Trophoblast cell (in vitro differentiated cells and primary cell): ENCODE data around the gene C3orf62.

Experiments used
- DNase-seq, 2 donors: peaks; one replicate each; pipeline ENCODE4 v3.0.0-alpha.2; 2016
- H2AFZ ChIP-seq: 2 replicates; pipeline ENCODE4 v1.6.1; 2013; ENCODE audit warnings: low read length, moderate library complexity, mild to moderate bottlenecking; ENCODE audit not compliant: insufficient read depth, poor library complexity
- H2AK5ac ChIP-seq: 2 replicates; pipeline ENCODE4 v1.6.1; 2013; ENCODE audit warnings: mild to moderate bottlenecking, low read length
- H2BK120ac ChIP-seq: 2 replicates; pipeline ENCODE4 v1.6.1; 2013; ENCODE audit warnings: low read length, mild to moderate bottlenecking, moderate library complexity; ENCODE audit not compliant: insufficient read depth, poor library complexity
- H2BK12ac ChIP-seq: 2 replicates; pipeline ENCODE4 v1.6.1; 2013; ENCODE audit warnings: mild to moderate bottlenecking, low read length, moderate library complexity
- H2BK5ac ChIP-seq: 2 replicates; pipeline ENCODE4 v1.6.1; 2013; ENCODE audit warnings: low read length, low read depth, moderate library complexity, mild to moderate bottlenecking; ENCODE audit not compliant: poor library complexity
- H3K14ac ChIP-seq: 2 replicates; pipeline ENCODE4 v1.6.1; 2013; ENCODE audit warnings: mild to moderate bottlenecking, low read length
- H3K18ac ChIP-seq: 2 replicates; pipeline ENCODE4 v1.6.1; 2013; ENCODE audit warnings: mild to moderate bottlenecking, low read length
- H3K23ac ChIP-seq: 2 replicates; pipeline ENCODE4 v1.6.1; 2013; ENCODE audit warnings: low read length
- H3K27ac ChIP-seq: 2 replicates; pipeline ENCODE4 v1.5.1; 2013; ENCODE audit warnings: low read depth, mild to moderate bottlenecking, inconsistent platforms, low read length, moderate library complexity
- H3K27me3 ChIP-seq: 2 replicates; pipeline ENCODE4 v1.6.1; 2013; ENCODE audit warnings: inconsistent platforms, mild to moderate bottlenecking, low read length, moderate library complexity; ENCODE audit not compliant: insufficient read depth
- H3K36me3 ChIP-seq, 2 experiments: 1 replicate in 1 of 2; 2 replicates in 1 of 2; pipeline ENCODE4 v1.6.1; 2013; ENCODE audit warnings: low read length in 2 of 2, mild to moderate bottlenecking in 2 of 2, moderate library complexity in 1 of 2; ENCODE audit not compliant: insufficient read depth in 2 of 2, control insufficient read depth in 1 of 2
- H3K4ac ChIP-seq: 2 replicates; pipeline ENCODE4 v1.6.1; 2013; ENCODE audit warnings: low read depth, mild to moderate bottlenecking, low read length, moderate library complexity
- H3K4me1 ChIP-seq, 2 experiments: 1 replicate in 1 of 2; 2 replicates in 1 of 2; pipeline ENCODE4 v1.6.1; 2013; ENCODE audit warnings: low read length in 2 of 2, mild to moderate bottlenecking in 2 of 2, moderate library complexity in 1 of 2; ENCODE audit not compliant: insufficient read depth in 2 of 2, control insufficient read depth in 1 of 2
- H3K4me2 ChIP-seq: 2 replicates; pipeline ENCODE4 v1.6.1; 2013; ENCODE audit warnings: inconsistent platforms, mild to moderate bottlenecking, low read length, moderate library complexity
- H3K4me3 ChIP-seq: 2 replicates; pipeline ENCODE4 v1.5.1; 2013; ENCODE audit warnings: mild to moderate bottlenecking, low read depth, low read length, inconsistent platforms
- H3K79me1 ChIP-seq: one replicate; pipeline ENCODE4 v1.6.1; 2013; ENCODE audit warnings: low read length
- H3K79me2 ChIP-seq: 2 replicates; pipeline ENCODE4 v1.6.1; 2013; ENCODE audit warnings: low read length, mild to moderate bottlenecking; ENCODE audit not compliant: control insufficient read depth, insufficient read depth, poor library complexity
- H3K9ac ChIP-seq: 2 replicates; pipeline ENCODE4 v1.6.1; 2013; ENCODE audit warnings: mild to moderate bottlenecking, low read length
- H3K9me3 ChIP-seq: 2 replicates; pipeline ENCODE4 v1.6.1; 2013; ENCODE audit warnings: low read depth, mild to moderate bottlenecking, control low read depth, inconsistent platforms, low read length; ENCODE audit not compliant: insufficient read depth
- H4K12ac ChIP-seq: 2 replicates; pipeline ENCODE4 v1.6.1; 2013; ENCODE audit warnings: low read depth, mild to moderate bottlenecking, low read length, moderate library complexity
- H4K8ac ChIP-seq: 2 replicates; pipeline ENCODE4 v1.6.1; 2013; ENCODE audit warnings: low read depth, mild to moderate bottlenecking, low read length, moderate library complexity
- H4K91ac ChIP-seq: one replicate; pipeline ENCODE4 v1.6.1; 2013; ENCODE audit warnings: low read depth, mild to moderate bottlenecking, low read length, moderate library complexity
- WGBS: extraction: QIAGEN DNeasy Blood & Tissue Kit; methylation state at CpG from one replicate; pipeline ENCODE4 v1.1.7; 2013; ENCODE audit warnings: missing lambda C conversion rate; ENCODE audit not compliant: insufficient read length, insufficient coverage; ENCODE audit errors: extremely low coverage; 5-methylcytosine and 5-hydroxymethylcytosine counted together

C3orf62 gene

DNA sequence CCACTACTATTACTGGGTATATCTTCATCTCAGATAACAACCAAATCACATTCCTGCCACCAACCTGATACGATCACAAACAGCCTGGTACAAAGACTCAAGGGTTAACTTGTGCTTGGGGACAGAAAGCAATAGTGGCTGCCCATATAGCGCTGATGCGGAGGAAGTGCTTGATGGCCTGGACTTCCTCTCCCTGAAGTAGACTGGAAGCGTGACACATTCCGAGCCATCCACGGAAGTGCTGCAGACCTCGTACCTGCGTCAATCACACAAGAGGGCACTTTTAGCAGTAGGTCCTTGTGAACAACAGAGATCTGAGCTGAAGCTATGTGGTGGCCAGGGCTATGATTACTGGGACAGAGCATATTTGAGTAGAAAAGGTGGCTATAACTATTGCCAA, 17.3 kb upstream of the C3orf62 start:
- no peak overlapping the region for H3K9ac ChIP-seq
- H3K4ac ChIP-seq = no peak overlapping the region
- no peak overlapping the region for H2AK5ac ChIP-seq
- H3K27ac ChIP-seq = no peak overlapping the region
- no peak overlapping the region for H2BK120ac ChIP-seq
- H3K4me2 ChIP-seq = no peak overlapping the region
- no peak overlapping the region for H4K8ac ChIP-seq
- H2BK12ac ChIP-seq = no peak overlapping the region
- no peaks in the 10 kb centered on the region for H3K9me3 ChIP-seq
- H3K79me2 ChIP-seq = no peaks in the 10 kb centered on the region
- no CpG with 5 or more reads among the region's 8 CpGs for WGBS
- no peak overlapping the region for H3K18ac ChIP-seq
- no peak overlapping the region for H2BK5ac ChIP-seq
- H3K36me3 ChIP-seq = peaks cover 53 to 69% of the 10 kb centered on the region in 2 experiments
- H4K12ac ChIP-seq = no peak overlapping the region
- no peak for DNase-seq
- H4K91ac ChIP-seq = no peak overlapping the region
- H3K14ac ChIP-seq = no peak overlapping the region
- H3K4me1 ChIP-seq = no peaks in the 10 kb centered on the region
- no peak overlapping the region for H3K23ac ChIP-seq
- no peak overlapping the region for H2AFZ ChIP-seq
- H3K79me1 ChIP-seq = no peaks in the 10 kb centered on the region
- no peak overlapping the region for H3K4me3 ChIP-seq
- no peaks in the 10 kb centered on the region for H3K27me3 ChIP-seq

DNA sequence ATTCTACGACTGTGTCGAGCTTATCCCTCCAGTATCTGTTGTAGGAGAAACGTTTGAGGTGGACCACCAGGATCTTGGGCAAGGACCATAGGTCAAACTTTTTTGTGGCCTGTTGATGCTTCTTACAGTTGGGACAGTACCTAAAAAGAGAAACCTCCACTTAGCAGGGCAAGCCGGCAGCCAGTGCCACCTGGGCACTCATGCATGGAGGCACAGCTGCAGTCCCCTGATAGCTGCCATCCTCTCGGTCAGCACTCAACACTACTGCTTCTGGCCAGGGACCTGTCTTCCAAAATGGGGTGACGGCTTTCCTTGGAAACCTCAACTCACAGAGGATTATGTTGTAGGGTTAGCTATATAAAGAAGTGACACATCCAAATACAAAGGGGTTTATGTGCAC, 7.0 kb upstream of the C3orf62 start:
- no peak for DNase-seq
- Histone ChIP-seq H3K18ac (no peak overlapping the region), H2AK5ac (no peak overlapping the region), H2BK5ac (no peak overlapping the region), H3K27me3 (no peaks in the 10 kb centered on the region), H2BK12ac (no peak overlapping the region), H2BK120ac (no peak overlapping the region), H3K27ac (no peak overlapping the region), H3K4me2 (no peak overlapping the region), H3K4me1 (no peaks in the 10 kb centered on the region), H3K9ac (no peak overlapping the region), H3K4ac (no peak overlapping the region), H4K91ac (no peak overlapping the region), H3K9me3 (peaks cover 3% of the 10 kb centered on the region), H3K14ac (no peak overlapping the region), H3K4me3 (no peak overlapping the region), H3K36me3 (peaks cover 44 to 61% of the 10 kb centered on the region in 2 experiments), H3K23ac (no peak overlapping the region), H4K8ac (no peak overlapping the region), H3K79me2 (no peaks in the 10 kb centered on the region), H3K79me1 (no peaks in the 10 kb centered on the region), H2AFZ (no peak overlapping the region), H4K12ac (no peak overlapping the region)
- no CpG with 5 or more reads among the region's 6 CpGs for WGBS

- no peak overlapping the region for H3K4me3 ChIP-seq
- H3K9me3 ChIP-seq = peaks cover 5% of the 10 kb centered on the region
- peaks cover 36 to 37% of the 10 kb centered on the region in 2 experiments for H3K36me3 ChIP-seq
- H3K79me2 ChIP-seq = no peaks in the 10 kb centered on the region
- H4K8ac ChIP-seq = no peak overlapping the region
- no peak overlapping the region for H3K4ac ChIP-seq
- H3K79me1 ChIP-seq = peaks cover 4% of the 10 kb centered on the region
- no peak overlapping the region for H2BK5ac ChIP-seq
- no peaks in the 10 kb centered on the region for H3K27me3 ChIP-seq
- H3K14ac ChIP-seq = no peak overlapping the region
- no peak overlapping the region for H3K27ac ChIP-seq
- H2AK5ac ChIP-seq = no peak overlapping the region
- no peak overlapping the region for H3K18ac ChIP-seq
- H3K9ac ChIP-seq = no peak overlapping the region
- H4K12ac ChIP-seq = no peak overlapping the region
- no peak for DNase-seq
- H3K4me1 ChIP-seq = no peaks in the 10 kb centered on the region
- no peak overlapping the region for H3K4me2 ChIP-seq
- no peak overlapping the region for H3K23ac ChIP-seq
- H2BK120ac ChIP-seq = no peak overlapping the region
- no peak overlapping the region for H4K91ac ChIP-seq
- H2AFZ ChIP-seq = no peak overlapping the region
- H2BK12ac ChIP-seq = no peak overlapping the region
Observed at GRCh38 chr3:49279376-49279775, 2.3 kb upstream of the C3orf62 start.

GRCh38 chr3:49278548-49278947, 1.5 kb upstream of the C3orf62 start:
- Histone ChIP-seq H3K79me1 (peaks cover 4% of the 10 kb centered on the region), H2BK120ac (no peak overlapping the region), H3K9me3 (peaks cover 4% of the 10 kb centered on the region), H4K91ac (no peak overlapping the region), H3K4me2 (no peak overlapping the region), H3K27ac (no peak overlapping the region), H3K4me1 (no peaks in the 10 kb centered on the region), H3K9ac (no peak overlapping the region), H3K4ac (no peak overlapping the region), H2AFZ (no peak overlapping the region), H3K4me3 (no peak overlapping the region), H3K18ac (no peak overlapping the region), H3K36me3 (peaks cover 29% of the 10 kb centered on the region in 2 experiments), H3K14ac (no peak overlapping the region), H3K27me3 (no peaks in the 10 kb centered on the region), H4K8ac (no peak overlapping the region), H3K23ac (no peak overlapping the region), H2BK5ac (no peak overlapping the region), H4K12ac (no peak overlapping the region), H3K79me2 (no peaks in the 10 kb centered on the region), H2AK5ac (no peak overlapping the region), H2BK12ac (no peak overlapping the region)
- WGBS = no CpG with 5 or more reads among the region's 4 CpGs
- no peak for DNase-seq
